ENCODE data around the gene DLGAP1. TPM values are rescaled to one million over a fixed set of nuclear protein-coding genes. Genes with fewer than 3 reads are reported as not detected.

DLGAP1 gene
- total and polyA plus RNA-seq, 2 of the 4 experiments (the other 2 are of a cell fraction), result under 0.01 to 0.09 TPM

GRCh38 chr18:3449512-3450011 lies 1005.5 kb downstream of the DLGAP1 start:
- peak overlapping the region; percentile 85 for H3K56ac ChIP-seq (ENCODE audit: extremely low read depth, insufficient read depth, low read length)
- H3K4me2 ChIP-seq (ENCODE audit: low read depth, low read length), result peak overlapping the region; percentile 82
- H4K5ac ChIP-seq (ENCODE audit: low read depth, low read length), result peak overlapping the region; percentile 4; the same call in 1 of the 2 replicates
- H3K79me1 ChIP-seq (ENCODE audit: low read depth in 1 of 2, low read length in 2 of 2), result peaks cover 0 to 3% of the 10 kb centered on the region in 2 experiments; a peak in 2 of 4 replicates
- no TSS peak for BruUV-seq (replicated peaks)
- H2BK120ac ChIP-seq (ENCODE audit: low read depth, low read length), result peak overlapping the region; percentile 54; the same call in 1 of the 2 replicates
- no peaks in the 10 kb centered on the region for H3K9me3 ChIP-seq (ENCODE audit: control insufficient read depth, insufficient read depth, low read length)
- peaks cover 5% of the 10 kb centered on the region; the same call in 1 of the 2 replicates for H4K20me1 ChIP-seq (ENCODE audit: insufficient read depth, low read length)
- peak overlapping the region; percentile 79 for H3K9ac ChIP-seq (ENCODE audit: low read depth, low read length)
- peaks cover 2% of the 10 kb centered on the region for H3K4me1 ChIP-seq (ENCODE audit: control insufficient read depth, insufficient read depth, low read length)
- TF ChIP-seq MXI1 (IDR thresholded peaks at IDR 0.05; ENCODE audit: borderline replicate concordance, low read depth, low read length) (no peak; the same call in 1 of the 2 replicates), BHLHE40 (IDR thresholded peaks at IDR 0.05; ENCODE audit: low read depth, low read length) (peak; percentile 88), MAZ (IDR thresholded peaks at IDR 0.05; ENCODE audit: borderline replicate concordance, low read depth, low read length) (peak; percentile 57), CHD1 (IDR thresholded peaks at IDR 0.05; ENCODE audit: low read depth, low read length) (peak; percentile 89), POLR2A (IDR thresholded peaks at IDR 0.05; ENCODE audit: low read depth, low read length) (no peak; the same call in 1 of the 2 replicates)
- DNase-seq (no peak), ATAC-seq (ENCODE audit: low read depth) (peak; percentile 3)
- H2AFZ ChIP-seq (replicated peaks; ENCODE audit: low read length, poor library complexity), result peak overlapping the region; percentile 85
- in situ Hi-C loops (cut with MboI; ENCODE audit: low sequenced_read_pairs) (loop anchor here (5.0 kb wide), 3 partner anchors 148 to 218 kb away; no protein-coding TSS in a partner anchor), dilution Hi-C loops (cut with HindIII; ENCODE audit: low sequenced_read_pairs, unreplicated experiment) (no loop called here), intact Hi-C loops (cut with micrococcal nuclease) (loop anchor here (1.0 to 10.0 kb wide), 7 partner anchors 145 to 548 kb away; partner anchors contain the start of gene MYL12B)
- H3K4ac ChIP-seq (ENCODE audit: low read depth, low read length), result peak overlapping the region; percentile 89
- H3K4me3 ChIP-seq (ENCODE audit: insufficient read depth, low read depth, low read length), result peak overlapping the region; percentile 85
- H2BK15ac ChIP-seq (ENCODE audit: low read depth, low read length), result no peak overlapping the region; the same call in 2 of the 3 replicates
- H4K8ac ChIP-seq (ENCODE audit: low read depth in 2 of 2, low read length in 2 of 2), result peak overlapping the region in 1 of 2 experiments; percentile 62; a peak in 2 of 4 replicates
- peak overlapping the region; percentile 76 for H3K14ac ChIP-seq (replicated peaks; ENCODE audit: low read depth, low read length)
- peak overlapping the region; percentile 14 for H3K18ac ChIP-seq (ENCODE audit: low read depth, low read length)
- no peaks in the 10 kb centered on the region for H3K27me3 ChIP-seq (ENCODE audit: control insufficient read depth, insufficient read depth, low read length)
- peak overlapping the region; percentile 79 for H2BK5ac ChIP-seq (ENCODE audit: low read depth, low read length, poor library complexity, severe bottlenecking)
- peak overlapping the region; percentile 41; the same call in 1 of the 2 replicates for H2AK5ac ChIP-seq (ENCODE audit: low read depth, low read length)
- H3K36me3 ChIP-seq (ENCODE audit: control insufficient read depth, insufficient read depth, low read length), result no peaks in the 10 kb centered on the region; the same call in 1 of the 2 replicates
- peak overlapping the region; percentile 91 for H3K27ac ChIP-seq (ENCODE audit: insufficient read depth, low read length)
- H4K91ac ChIP-seq (ENCODE audit: insufficient read depth, low read depth, low read length), result peak overlapping the region; percentile 74
- 0% methylated on average over 6 of the region's 47 CpGs; no CpG with 5 or more reads in 1 of the 2 experiments for WGBS, 2 experiments (ENCODE audit: extremely low coverage in 2 of 2, insufficient read length in 1 of 2)
- H3K9me1 ChIP-seq (ENCODE audit: insufficient read depth, low read length), result peaks cover 4% of the 10 kb centered on the region; the same call in 1 of the 2 replicates
- CTCF ChIA-PET, result no interaction called here
- peak overlapping the region; percentile 69; the same call in 1 of the 2 replicates for H3K23ac ChIP-seq (ENCODE audit: low read depth, low read length)
- 0 out of 2 replicates have a peak overlapping the region, but pooled peaks have one; percentile 12 for H2BK20ac ChIP-seq (ENCODE audit: low read depth, low read length)
- POLR2A ChIA-PET (ENCODE audit: unreplicated experiment), result interaction anchor here (0.6 to 1.0 kb wide), 3 partner anchors 144 to 224 kb away, joined by 3 to 4 read pairs (median 3); no protein-coding TSS in a partner anchor
- H2AK9ac ChIP-seq (replicated peaks; ENCODE audit: low read depth, low read length, poor library complexity), result peak overlapping the region; percentile 87
